Suprapubic skin (tissue), 4 donors: ENCODE results near the gene GFAP. TPM values are rescaled to one million over a fixed set of nuclear protein-coding genes. Genes with fewer than 3 reads are reported as not detected.

Experiments
- DNase-seq, 2 donors: peaks; one replicate each; pipeline ENCODE4 v3.0.0-alpha.2; 2019; ENCODE audit warnings: low spot score in 2 of 2
- H3K27ac ChIP-seq: fragments of 200-600 bp; sonication (generic); one replicate; pipeline ENCODE4 v1.5.1; 2019
- H3K27me3 ChIP-seq: fragments of 200-600 bp; sonication (generic); one replicate; pipeline ENCODE4 v1.5.1; 2019
- H3K36me3 ChIP-seq: fragments of 200-600 bp; sonication (generic); one replicate; pipeline ENCODE4 v1.5.1; 2019
- H3K4me1 ChIP-seq: fragments of 200-600 bp; sonication (generic); one replicate; pipeline ENCODE4 v1.5.1; 2019
- H3K4me3 ChIP-seq: fragments of 200-600 bp; sonication (generic); one replicate; pipeline ENCODE4 v1.5.1; 2019; ENCODE audit warnings: mild to moderate bottlenecking
- H3K9me3 ChIP-seq: fragments of 200-600 bp; sonication (generic); one replicate; pipeline ENCODE4 v1.5.1; 2019
- EP300 ChIP-seq: sonication (generic); formaldehyde crosslinking; IDR thresholded peaks from one replicate; pipeline ENCODE4 v1.6.1; 2017; ENCODE audit warnings: antibody characterized with exemption
- POLR2A ChIP-seq, 2 donors: fragments of 450-650 bp; IDR thresholded peaks; one replicate each; pipeline ENCODE4 v1.6.1; 2017; ENCODE audit warnings: antibody characterized with exemption in 2 of 2, mild to moderate bottlenecking in 2 of 2, moderate library complexity in 2 of 2
- POLR2AphosphoS5 ChIP-seq, 3 donors: sonication (generic); formaldehyde crosslinking; IDR thresholded peaks; one replicate each; pipeline ENCODE4 v1.6.1; 2017; ENCODE audit warnings: antibody characterized with exemption in 3 of 3
- WGBS: methylation state at CpG from one replicate; pipeline ENCODE4 v1.1.5; 2018; 5-methylcytosine and 5-hydroxymethylcytosine counted together
- total RNA-seq, 4 donors: library from RNA; depleted of rRNA; stranded (reverse); fragments of >200 nt; gene quantifications; one replicate each; pipeline ENCODE4 v1.1.0, GENCODE V29; 2016
- TF ChIP-seq, protein P1 (sequence below), 2 donors: fragments of 200-600 bp in 1 of 2; fragments of 450-650 bp in 1 of 2; sonication (generic) in 1 of 2; IDR thresholded peaks; one replicate each; pipeline ENCODE4 v1.5.1; 2016 to 2019; ENCODE audit warnings: antibody characterized with exemption in 2 of 2, mild to moderate bottlenecking in 1 of 2, moderate library complexity in 1 of 2

The GFAP gene
- total RNA-seq: 1 to 10 TPM in 1 of 4 donors, under 1 TPM in 1, not detected in 2; 0.72 to 5.9 TPM

DNA sequence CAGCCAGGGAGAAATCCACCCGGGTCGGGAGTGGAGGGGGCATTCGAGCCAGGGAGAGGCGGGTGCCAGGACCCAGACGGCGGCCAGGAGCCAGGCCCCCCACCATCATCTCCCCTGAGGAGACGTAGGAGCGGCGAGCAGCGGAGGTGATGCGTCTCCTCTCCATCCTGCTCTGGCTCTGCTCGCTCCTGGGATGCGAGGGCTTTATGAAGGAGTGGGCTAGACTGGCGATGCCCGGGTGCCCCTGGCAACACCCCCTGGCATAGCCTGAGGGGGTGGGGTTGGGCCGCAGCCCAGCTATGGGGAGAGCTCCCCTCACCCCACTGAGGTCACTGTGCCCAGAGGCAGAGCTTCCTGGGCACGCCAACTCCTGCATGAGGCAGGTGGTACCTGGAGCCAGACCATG is at the start of gene GFAP:
Gene GFAP (minus strand): TSS at position 180 of the 406 bp plus-strand sequence. CDS start 14 bp downstream, at position 166.
- Histone ChIP-seq H3K36me3 (no peaks in the 10 kb centered on the region), H3K27ac (peak within 1 kb of the TSS; percentile 44), H3K4me3 (no peak within 1 kb of the TSS), H3K9me3 (no peaks in the 10 kb centered on the region), H3K27me3 (peaks cover 23% of the 10 kb centered on the region), H3K4me1 (peaks cover 35% of the 10 kb centered on the region)
- peak; percentile 55 to 72 for DNase-seq
- TF ChIP-seq, protein P1, sequence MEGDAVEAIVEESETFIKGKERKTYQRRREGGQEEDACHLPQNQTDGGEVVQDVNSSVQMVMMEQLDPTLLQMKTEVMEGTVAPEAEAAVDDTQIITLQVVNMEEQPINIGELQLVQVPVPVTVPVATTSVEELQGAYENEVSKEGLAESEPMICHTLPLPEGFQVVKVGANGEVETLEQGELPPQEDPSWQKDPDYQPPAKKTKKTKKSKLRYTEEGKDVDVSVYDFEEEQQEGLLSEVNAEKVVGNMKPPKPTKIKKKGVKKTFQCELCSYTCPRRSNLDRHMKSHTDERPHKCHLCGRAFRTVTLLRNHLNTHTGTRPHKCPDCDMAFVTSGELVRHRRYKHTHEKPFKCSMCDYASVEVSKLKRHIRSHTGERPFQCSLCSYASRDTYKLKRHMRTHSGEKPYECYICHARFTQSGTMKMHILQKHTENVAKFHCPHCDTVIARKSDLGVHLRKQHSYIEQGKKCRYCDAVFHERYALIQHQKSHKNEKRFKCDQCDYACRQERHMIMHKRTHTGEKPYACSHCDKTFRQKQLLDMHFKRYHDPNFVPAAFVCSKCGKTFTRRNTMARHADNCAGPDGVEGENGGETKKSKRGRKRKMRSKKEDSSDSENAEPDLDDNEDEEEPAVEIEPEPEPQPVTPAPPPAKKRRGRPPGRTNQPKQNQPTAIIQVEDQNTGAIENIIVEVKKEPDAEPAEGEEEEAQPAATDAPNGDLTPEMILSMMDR (IDR thresholded peaks at IDR 0.05): no peak
- no peak for TF ChIP-seq POLR2A (IDR thresholded peaks at IDR 0.05)
- TF ChIP-seq EP300: no peak
- WGBS: 81% methylated on average over 13 of the region's 17 CpGs

- Histone ChIP-seq H3K9me3 (no peaks in the 10 kb centered on the region), H3K27me3 (peaks cover 60% of the 10 kb centered on the region), H3K27ac (no peak overlapping the region), H3K4me3 (no peak overlapping the region), H3K4me1 (peaks cover 11% of the 10 kb centered on the region), H3K36me3 (no peaks in the 10 kb centered on the region)
- 85% methylated on average over 7 of the region's 7 CpGs for WGBS
- DNase-seq: no peak
- TF ChIP-seq, protein P1 (IDR thresholded peaks at IDR 0.05): no peak
- TF ChIP-seq EP300 (no peak), POLR2A (IDR thresholded peaks at IDR 0.05) (no peak), POLR2AphosphoS5 (IDR thresholded peaks at IDR 0.05) (no peak)
These were observed 46.6 kb upstream of the GFAP start for GRCh38 chr17:44961921-44962350.

DNA sequence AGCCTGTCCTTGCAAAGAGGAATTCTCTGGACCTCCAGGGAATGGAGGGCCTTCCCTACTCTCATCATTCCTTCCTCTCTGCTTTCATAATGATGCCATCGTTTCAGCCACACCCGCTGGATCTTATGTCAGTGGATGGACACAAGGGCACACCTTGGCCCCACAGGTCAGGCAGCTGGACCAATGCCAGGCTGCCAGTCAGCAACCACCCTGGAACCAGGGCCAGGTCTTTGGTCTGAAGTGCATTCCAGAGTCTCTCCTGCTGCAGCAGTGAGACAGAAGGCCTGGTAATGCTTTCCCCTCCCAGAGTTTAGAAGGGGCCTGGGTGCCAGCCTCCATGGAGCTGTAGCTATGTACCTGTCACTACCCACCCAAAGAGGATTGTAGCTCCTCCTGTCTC is 45.4 kb upstream of the GFAP start:
- Histone ChIP-seq H3K27me3 (peaks cover 52% of the 10 kb centered on the region), H3K36me3 (no peaks in the 10 kb centered on the region), H3K4me1 (peaks cover 9% of the 10 kb centered on the region), H3K9me3 (no peaks in the 10 kb centered on the region), H3K27ac (no peak overlapping the region), H3K4me3 (no peak overlapping the region)
- TF ChIP-seq, protein P1 (IDR thresholded peaks at IDR 0.05): no peak
- no peak for TF ChIP-seq EP300
- TF ChIP-seq POLR2A (IDR thresholded peaks at IDR 0.05): no peak
- no peak for TF ChIP-seq POLR2AphosphoS5 (IDR thresholded peaks at IDR 0.05)
- no peak for DNase-seq
- WGBS: 71% methylated on average over 2 of the region's 2 CpGs

GRCh38 chr17:44959821-44960531 is 44.7 kb upstream of the GFAP start:
- WGBS: 24% methylated on average over 34 of the region's 56 CpGs
- no peak overlapping the region for H3K4me3 ChIP-seq
- DNase-seq: no peak

More at GRCh38 chr17:44959821-44960531, 44.7 kb upstream of the GFAP start:
- no peak for TF ChIP-seq EP300
- TF ChIP-seq POLR2A (IDR thresholded peaks at IDR 0.05): no peak
- TF ChIP-seq, protein P1 (IDR thresholded peaks at IDR 0.05): no peak
- TF ChIP-seq POLR2AphosphoS5 (IDR thresholded peaks at IDR 0.05): no peak
- Histone ChIP-seq H3K27me3 (peaks cover 49% of the 10 kb centered on the region), H3K27ac (no peak overlapping the region), H3K36me3 (no peaks in the 10 kb centered on the region), H3K4me1 (peaks cover 9% of the 10 kb centered on the region), H3K9me3 (no peaks in the 10 kb centered on the region)
